Measurements from ENCODE around the gene SH3RF3.

The SH3RF3 gene

GRCh38 chr2:109288544-109289368 lies 159.8 kb downstream of the SH3RF3 start:
- DNase-seq (ENCODE audit: low read depth) = no peak

- DNase-seq (ENCODE audit: low read depth) = no peak
Measured at GRCh38 chr2:109289504-109290222, 160.7 kb downstream of the SH3RF3 start.

GRCh38 chr2:109290887-109291643 lies 162.1 kb downstream of the SH3RF3 start:
- no peak for DNase-seq (ENCODE audit: low read depth)

GRCh38 chr2:109292386-109292785 lies 163.4 kb downstream of the SH3RF3 start:
- no peak for DNase-seq (ENCODE audit: low read depth)

GRCh38 chr2:109293663-109294062 lies 164.7 kb downstream of the SH3RF3 start:
- DNase-seq (ENCODE audit: low read depth) = no peak

GRCh38 chr2:109294523-109294922 lies 165.5 kb downstream of the SH3RF3 start:
- DNase-seq (ENCODE audit: low read depth) = no peak

- no peak for DNase-seq (ENCODE audit: low read depth)
Measured at GRCh38 chr2:109295070-109295780, 166.2 kb downstream of the SH3RF3 start.

- DNase-seq (ENCODE audit: low read depth) = no peak
Measured at GRCh38 chr2:109295781-109296117, 166.7 kb downstream of the SH3RF3 start.

GRCh38 chr2:109297566-109298490 lies 168.8 kb downstream of the SH3RF3 start:
- DNase-seq (ENCODE audit: low read depth) = no peak

- no peak for DNase-seq (ENCODE audit: low read depth)
Measured at GRCh38 chr2:109298851-109299250, 169.8 kb downstream of the SH3RF3 start.

GRCh38 chr2:109299536-109299935 lies 170.5 kb downstream of the SH3RF3 start:
- DNase-seq (ENCODE audit: low read depth) = no peak

GRCh38 chr2:109300582-109300981 lies 171.6 kb downstream of the SH3RF3 start:
- no peak for DNase-seq (ENCODE audit: low read depth)

GRCh38 chr2:109301746-109302145 lies 172.7 kb downstream of the SH3RF3 start:
- no peak for DNase-seq (ENCODE audit: low read depth)

- DNase-seq (ENCODE audit: low read depth) = no peak
Measured at GRCh38 chr2:109302319-109302718, 173.3 kb downstream of the SH3RF3 start.

- no peak for DNase-seq (ENCODE audit: low read depth)
Measured at GRCh38 chr2:109304242-109304641, 175.2 kb downstream of the SH3RF3 start.

- DNase-seq (ENCODE audit: low read depth) = no peak
Measured at GRCh38 chr2:109304731-109305470, 175.9 kb downstream of the SH3RF3 start.

GRCh38 chr2:109305490-109306167 lies 176.6 kb downstream of the SH3RF3 start:
- no peak for DNase-seq (ENCODE audit: low read depth)

- DNase-seq (ENCODE audit: low read depth) = no peak
Measured at GRCh38 chr2:109306190-109306589, 177.2 kb downstream of the SH3RF3 start.

GRCh38 chr2:109311771-109312170 lies 182.8 kb downstream of the SH3RF3 start:
- DNase-seq (ENCODE audit: low read depth) = no peak

GRCh38 chr2:109312902-109313301 lies 183.9 kb downstream of the SH3RF3 start:
- no peak for DNase-seq (ENCODE audit: low read depth)

Data from activated T-cell treated with anti-CD3 and anti-CD28 coated beads for 1 hour (primary cell).